SIG-M5 treated with dmso at 0.1 percent for 504 hours (cell line): ENCODE data around the gene BDKRB2.

ENCODE experiments used
- DNase-seq: peaks from one replicate; lab custom pipeline; 2025; ENCODE audit not compliant: unreplicated experiment; lab: John Stamatoyannopoulos, UW

Gene BDKRB2

DNA sequence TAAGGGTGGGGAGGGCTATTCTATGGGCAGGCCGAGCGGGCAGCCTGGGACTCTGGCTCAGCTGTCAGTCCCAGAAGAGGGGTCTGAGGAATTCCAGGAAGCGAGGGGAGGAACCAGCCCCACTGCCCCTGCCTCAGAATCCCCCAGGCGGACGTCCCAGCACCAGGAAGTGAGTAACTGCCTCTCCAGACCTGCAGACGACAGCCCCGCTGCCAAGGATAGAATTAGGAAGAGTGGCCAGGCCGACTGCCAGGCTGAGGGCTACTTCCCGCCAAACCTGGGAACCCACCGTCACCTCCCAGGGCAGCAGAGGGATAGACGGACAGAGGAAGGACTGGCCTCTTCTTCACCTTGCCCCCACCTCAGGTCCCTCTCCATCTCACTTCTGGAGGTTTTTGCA is 6.7 kb upstream of the BDKRB2 start:
- DNase-seq: no peak

DNA sequence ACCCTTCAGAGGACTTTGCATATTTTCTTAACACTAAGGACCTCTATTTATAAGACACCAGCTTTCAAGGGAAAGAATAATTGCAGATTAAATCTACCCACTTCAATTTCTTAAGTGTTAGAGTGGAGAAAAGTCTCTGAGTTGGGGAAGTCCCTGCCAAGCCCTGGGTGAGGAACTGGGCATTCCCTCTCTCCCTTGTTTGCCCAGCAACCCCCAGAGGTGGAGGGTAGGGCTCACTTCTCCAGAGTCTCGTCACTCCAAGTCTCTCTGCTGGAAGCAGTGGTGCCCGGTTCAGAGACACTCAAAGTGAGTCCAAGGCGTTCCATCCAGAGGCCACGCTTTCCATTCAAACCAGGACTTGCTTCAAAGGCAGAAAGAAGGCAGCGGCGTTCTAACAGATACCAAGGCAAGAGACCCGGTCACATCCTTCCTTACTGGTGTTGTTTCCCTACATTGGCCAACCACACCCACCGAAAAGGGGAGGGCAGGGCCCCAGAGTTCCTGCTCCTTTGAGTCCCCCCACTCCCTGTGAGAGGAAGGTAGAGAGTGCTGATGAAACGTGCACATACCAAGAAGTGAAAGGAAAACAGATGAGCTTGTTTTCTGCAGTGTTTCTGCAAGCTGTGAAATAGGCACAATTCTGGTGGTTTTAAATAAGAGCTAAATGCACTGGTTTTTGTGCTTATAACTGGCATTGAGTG is 6.1 kb upstream of the BDKRB2 start:
- peak; percentile 14 for DNase-seq

DNA sequence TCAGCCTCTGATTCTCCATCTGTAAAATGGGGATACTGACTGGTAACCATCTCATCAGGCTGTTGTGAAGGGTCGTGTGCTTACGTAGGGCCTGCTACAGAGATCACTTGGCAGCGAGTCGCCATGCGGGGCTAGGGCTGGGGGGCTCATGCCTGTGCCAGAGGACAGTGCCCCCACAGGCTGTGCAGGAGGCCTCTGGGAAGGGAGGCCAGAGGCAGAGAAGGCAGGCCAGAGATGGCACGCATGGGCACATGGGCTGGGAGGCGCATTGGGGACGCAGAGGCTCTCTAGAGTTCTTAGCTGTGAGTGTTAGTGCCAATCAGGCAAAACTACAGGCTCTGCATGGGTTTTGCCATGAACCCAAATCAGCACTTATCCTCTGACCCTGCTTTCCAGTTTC is 3.5 kb upstream of the BDKRB2 start:
- DNase-seq: no peak

DNA sequence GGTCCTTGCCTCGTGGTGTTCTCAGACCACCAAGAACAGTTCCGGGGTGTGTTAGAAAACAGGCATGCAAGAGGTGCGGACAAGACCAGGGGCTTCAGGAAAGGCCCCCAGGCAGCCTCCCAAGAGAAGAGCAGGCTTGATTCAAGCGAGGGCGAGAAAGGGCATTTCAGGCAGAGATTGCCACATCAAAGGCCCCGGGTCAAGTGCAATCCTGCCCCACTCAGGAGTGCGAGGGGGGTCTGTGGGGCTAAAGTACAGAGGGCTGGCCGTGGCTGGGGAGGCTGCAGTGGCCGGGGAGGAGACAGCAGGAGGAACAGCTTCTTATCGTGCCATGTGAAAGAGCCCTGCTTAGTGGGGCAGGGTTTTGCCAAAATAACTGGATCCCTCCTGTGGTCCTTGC is 2.7 kb upstream of the BDKRB2 start:
- no peak for DNase-seq

DNA sequence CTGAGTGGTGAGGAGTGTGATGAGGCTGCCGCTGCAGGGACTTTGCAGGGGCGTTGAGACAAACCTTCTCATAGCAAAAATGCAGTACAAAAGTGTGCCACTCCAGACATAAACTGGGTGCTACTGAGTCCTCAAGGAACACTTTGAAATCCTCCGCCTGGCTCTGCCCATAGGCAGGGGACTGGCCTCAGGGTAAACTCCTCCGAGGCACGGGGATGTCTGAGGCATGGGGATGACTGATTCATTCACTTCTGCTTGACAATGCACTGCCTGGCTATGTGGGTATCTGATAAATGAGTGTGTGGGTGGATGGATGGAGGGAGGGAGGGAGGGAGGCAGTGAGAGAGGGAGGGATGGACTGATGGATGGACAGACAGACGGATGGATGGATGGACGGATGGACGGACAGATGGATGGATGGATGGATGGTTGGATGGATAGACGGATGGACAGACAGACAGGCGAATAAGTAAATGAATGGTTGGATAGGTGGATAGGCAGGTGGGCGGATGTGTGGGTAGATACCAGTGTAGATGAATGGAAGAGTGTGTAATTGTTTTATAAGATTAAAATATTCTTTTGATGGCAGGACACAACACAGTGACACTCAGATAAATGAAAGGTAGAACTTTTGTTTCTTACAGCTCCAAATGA is 2.1 kb upstream of the BDKRB2 start:
- no peak for DNase-seq

DNA sequence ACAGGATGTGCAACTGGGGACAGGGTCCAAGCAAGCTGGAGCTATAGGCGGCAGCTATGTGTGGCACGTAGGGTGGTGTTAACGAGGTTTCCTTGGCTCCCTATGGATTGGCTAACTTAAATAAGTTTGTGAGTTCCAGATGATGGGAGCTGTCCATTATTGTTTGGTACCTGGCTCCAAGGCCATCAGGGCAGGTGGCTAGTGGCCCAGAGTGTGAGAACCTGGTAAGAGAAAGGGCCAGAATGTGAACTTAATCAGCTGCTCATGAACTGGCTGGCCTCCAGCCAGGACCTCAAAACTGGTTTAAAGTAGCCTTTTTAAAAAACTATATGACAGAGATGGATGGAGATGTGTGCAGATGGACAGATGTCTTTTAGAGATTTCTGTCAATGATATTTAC is 1.5 kb upstream of the BDKRB2 start:
- no peak for DNase-seq

DNA sequence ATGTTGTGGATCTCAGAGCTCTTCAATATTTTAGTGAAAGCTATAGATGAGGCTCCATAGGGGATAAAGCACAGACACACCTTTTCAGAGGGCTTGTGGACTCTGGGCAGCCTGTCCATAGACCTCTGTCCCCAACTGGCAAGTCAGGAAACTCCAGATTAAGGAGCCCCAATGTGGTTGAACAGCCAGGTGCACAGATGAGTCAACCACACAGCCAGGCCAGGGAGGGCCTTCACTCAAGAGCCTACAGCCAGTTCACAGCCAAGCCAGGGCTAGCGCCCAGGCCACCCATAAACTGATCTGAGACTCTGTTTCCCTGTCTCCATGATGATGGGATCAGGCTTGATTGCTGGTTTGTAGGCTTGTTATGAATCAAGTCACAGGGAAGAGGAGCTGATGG is 1.0 kb upstream of the BDKRB2 start:
- no peak for DNase-seq

DNA sequence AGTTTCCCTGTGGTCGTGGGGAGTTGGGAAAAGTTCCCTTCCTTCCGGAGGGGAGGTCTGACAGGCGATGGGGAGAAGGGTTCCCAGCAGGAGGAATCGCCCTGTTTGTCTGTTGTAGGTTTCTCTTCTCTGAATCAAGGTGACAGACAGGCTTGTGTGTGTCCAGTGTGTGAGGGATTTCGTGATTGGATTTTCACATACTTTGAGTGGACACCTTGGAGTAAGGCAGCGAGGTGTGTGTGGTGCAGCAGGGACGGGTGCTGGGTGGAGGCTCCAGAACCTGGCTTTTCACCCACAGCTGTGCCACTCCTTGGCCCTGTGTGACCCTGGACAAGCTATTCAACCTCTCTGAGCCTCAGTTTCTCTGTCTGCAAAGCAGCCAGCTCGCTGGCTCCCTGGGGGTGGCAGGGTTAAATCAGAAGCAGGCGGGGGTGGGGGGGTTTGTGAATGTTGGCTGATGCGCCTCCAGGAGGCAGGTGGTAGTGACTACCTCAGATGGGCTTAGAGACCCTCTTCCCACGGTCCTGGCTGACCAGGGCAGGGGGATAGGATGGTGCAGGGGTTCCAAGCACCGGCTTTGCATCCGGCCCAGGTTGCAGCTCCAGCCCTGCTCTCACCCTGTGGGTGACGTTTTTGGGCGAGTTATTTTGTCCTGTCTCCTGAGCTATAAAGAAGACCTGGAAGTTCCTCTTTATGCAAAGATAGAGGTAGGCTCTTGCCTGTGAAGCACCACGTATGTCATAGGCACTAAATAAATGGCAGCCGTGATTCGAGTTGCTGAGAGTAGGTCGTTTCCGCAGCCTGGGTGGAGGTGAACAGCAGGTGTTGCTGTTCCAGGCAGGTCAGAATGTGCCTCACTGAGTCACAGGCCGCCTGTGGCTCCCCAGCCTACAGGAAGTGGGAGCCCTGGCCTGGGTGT is 679 bp downstream of the BDKRB2 start:
- DNase-seq: no peak

DNA sequence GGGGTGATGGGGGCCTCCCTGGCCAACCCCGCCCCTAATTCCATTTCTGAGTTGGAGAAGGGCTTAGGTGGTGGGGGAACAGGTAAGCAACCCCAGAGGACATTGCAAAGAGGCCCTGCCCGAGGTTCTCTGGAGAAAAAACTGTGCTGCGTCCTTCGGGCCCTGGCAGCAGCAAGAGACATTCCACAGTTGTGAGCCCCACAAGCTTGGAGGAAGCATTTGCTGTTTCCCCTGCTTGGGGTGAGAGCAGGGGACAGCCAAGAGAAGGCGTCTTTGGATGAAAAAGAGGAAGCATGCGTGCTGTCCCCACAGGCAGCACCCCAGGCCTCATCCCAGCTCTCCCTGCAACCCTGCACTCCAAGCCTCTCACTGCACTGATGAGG is 1.3 kb downstream of the BDKRB2 start:
- no peak for DNase-seq

DNA sequence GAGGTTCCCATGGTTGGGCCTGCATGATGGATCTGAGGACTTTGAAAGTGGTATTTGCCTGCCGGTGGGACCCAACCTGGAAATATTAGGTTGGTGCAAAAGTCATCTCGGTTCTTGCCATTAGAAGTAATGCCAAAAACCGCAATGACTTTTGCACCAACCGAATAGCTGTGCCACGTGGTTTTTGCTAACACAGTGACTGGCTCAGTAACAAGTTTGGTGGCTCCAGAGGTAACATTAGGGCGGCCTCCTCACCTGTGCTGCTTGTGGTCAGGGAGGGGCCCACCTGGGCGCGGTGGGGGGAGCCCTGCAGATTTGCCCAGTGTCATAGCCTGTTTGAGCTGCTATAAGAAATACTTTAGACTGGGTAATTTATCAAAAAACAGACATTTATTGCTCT is 1.8 kb downstream of the BDKRB2 start:
- DNase-seq: no peak

DNA sequence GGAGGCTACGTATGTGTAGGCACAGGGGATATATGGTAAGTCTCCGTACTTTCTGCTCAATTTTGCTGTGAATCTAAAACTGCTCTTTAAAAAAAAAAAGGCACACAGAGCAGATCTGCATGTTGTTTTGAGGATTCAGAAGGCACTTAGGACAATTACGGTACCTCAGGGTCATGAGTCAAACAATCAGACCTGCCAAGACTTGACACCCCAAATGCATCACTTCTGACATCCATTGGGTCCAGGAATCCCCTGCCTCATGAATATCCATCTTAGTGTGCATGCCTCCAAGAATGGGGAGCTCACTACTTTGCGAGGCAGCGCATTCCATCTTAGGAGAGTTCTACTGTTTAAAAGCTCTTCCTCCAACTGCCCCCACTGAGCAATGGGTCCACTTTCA is 3.0 kb downstream of the BDKRB2 start:
- DNase-seq: no peak

DNA sequence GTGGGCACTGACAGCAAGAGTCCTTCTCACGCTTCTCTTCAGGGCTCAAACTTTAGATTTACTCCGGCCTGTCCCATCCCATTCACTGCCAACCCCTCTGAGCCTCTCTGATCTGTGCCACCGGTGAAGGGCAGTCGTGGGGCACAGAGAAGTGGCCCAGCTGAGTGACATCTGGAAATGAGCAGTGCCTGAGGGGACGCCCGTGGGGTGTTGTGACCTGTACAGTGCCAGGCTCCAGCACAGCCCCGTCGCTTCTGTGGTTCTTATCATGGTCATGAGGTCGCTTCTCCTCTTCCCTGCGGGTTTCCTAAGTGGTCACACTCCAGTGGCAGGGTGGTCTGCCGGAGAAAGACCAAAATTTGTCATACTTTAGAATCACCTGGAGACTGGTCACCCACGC is 4.1 kb downstream of the BDKRB2 start:
- DNase-seq: no peak

DNA sequence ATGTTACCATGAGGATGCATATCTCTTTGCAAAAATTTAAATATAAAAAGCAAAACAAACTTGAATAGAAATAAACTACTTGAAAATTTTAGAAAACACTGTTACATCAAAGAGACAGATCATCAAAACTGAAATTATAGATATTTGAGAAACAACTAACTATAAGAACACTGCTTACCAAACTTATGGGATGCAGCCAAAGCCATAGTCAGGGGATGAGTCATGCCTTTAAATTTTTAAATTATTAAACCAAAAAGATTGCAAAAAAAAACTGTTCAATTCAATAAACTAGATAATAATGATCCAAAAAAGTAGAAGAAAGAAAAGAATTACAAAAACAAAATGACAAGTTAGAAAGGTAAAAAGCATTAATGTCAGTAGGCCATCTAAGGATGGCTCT is 7.5 kb downstream of the BDKRB2 start:
- no peak for DNase-seq

DNA sequence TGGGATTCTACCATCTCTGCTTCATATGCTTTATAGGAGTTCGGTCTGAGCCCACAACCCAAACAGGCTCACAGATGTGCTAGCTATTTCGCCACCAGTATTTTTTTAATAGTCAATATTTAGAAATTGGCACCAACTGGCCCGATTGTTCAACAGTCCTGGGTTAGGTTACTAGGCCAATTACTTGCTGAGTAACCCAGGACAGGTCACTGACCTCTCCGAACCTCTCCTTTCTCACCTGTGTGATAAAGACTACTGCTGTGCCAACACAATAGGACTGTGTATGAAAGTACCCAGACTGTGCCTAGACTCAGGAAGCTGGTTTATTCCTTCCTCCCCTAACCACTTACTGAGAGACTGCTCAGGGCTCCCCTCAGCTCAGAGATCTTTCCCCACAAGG is 8.3 kb downstream of the BDKRB2 start:
- DNase-seq: no peak

DNA sequence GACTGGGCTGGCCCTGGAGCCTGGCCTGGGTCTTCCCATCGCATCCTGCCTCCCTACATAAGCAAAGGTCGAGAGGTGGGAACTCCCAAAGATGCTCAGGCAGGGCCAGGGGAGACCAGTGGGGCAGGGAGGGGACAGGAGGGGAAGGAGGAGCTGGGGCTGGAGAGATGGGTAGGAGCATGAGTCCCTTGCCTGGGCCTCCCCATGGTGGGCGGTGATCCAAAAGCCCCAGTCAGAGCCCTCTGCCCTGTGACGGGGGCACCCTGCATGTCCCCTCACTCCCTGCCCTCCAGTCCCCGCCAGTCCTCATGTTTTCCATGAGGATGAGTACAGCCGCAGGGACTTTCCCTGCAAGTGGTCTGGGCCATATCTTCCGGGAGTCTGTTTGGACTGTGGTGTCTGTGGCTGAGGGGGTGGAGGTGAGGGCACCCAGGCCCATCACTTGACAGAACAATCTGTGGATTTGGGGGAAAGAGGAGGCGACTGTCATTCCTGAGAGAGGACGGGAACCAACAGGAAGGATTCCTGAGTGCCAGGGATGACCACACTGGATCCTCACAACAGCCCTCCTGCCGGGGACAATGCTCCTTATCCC is 9.3 kb downstream of the BDKRB2 start:
- no peak for DNase-seq

DNA sequence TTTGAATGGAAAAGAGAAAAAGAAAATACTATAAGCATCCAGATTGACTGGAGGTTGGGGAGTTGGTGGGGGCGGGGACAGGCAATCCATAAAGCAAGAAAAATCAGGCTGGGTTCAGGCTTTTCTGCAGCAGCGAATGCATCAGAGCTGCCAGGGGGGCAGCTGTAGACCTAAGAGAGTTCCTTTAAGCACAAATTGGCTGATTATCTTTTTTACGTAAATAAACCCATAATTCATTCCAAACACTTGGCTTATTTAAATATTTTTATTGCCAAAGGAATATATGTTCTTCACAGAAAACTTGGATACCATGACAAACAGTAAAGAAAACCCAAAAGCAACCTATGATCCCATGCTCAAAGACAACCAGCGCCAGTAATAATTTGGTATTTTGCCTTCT is 10.2 kb downstream of the BDKRB2 start:
- no peak for DNase-seq

DNA sequence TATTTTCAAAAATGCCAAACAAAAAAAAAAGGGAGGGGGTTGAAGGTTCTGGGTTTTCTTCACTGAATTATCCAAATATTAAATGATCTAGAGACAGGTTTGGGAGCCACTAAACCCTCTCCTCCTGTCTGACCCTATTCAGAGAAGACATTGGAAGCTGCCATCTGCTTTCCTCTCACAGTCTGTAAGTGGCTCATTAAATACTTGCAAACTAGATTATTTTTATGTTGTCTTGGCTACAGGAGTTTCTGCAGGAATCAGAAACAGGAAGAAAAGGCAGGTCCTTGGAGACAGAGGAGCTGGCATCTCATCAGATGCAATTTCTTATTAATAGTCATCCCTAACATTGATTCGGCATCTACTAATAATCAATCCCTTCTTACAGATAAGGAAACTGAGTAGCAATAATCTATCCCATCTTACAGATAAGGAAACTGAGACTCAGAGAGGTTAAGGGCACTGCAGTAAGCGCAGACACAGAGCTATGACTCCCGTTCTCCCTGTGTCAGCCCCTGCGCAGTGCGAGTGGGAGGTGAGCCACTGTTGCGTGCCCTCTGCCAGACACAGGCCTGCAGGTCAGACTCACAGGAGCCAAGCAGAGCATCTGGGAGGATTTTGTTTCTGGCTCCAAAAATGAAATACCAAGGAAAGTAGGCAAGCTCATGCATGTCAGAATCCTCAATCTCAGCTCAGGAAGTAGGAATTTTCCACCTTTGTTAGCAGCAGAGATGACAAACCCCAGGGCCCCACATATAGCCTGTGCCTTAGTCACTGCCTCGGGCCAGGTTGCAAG is 11.0 kb downstream of the BDKRB2 start:
- no peak for DNase-seq

DNA sequence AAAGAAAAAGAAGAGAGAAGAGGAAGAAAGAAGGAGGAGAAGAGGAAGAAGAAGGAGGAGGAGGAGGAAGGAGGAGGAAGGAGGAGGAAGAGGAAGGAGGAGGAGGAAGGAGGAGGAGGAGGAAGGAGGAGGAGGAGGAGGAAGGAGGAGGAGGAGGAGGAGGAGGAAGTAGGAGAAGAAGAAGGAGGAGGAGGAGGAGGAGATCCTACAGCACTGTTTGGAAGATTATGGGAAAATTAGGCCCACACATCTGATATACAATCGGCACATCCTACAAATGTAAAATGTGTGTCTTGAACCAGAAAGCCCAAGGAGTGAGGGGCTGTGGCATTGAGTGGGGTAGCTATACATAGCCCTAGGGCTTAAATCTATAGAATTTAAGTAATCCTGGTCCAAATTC is 12.0 kb downstream of the BDKRB2 start:
- no peak for DNase-seq

DNA sequence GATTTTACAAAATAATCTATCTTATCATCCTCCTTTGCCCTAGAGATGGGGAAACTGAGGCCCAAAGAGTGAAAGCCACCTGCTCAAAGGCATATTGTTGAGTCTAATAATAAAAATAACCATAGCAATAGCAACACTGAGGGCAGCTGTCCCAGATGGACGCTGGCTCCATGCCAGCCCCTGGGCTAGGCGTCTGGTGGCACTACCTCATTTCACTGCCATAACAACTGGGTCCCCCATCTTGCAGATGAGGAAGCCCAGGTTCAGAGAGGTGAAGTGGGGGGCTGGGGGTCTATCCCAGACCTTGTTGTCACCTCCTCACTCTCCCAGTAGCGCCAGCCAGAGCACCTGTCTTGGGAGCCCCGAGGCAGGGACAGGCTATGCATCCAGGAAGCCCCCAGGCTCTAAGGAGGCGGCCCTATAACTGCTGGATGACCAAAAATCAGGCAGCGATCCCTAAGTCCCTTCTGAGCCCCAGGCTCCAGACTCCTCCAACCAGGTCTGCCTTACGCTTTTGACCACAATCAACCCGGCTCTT is 12.8 kb downstream of the BDKRB2 start:
- DNase-seq: no peak

DNA sequence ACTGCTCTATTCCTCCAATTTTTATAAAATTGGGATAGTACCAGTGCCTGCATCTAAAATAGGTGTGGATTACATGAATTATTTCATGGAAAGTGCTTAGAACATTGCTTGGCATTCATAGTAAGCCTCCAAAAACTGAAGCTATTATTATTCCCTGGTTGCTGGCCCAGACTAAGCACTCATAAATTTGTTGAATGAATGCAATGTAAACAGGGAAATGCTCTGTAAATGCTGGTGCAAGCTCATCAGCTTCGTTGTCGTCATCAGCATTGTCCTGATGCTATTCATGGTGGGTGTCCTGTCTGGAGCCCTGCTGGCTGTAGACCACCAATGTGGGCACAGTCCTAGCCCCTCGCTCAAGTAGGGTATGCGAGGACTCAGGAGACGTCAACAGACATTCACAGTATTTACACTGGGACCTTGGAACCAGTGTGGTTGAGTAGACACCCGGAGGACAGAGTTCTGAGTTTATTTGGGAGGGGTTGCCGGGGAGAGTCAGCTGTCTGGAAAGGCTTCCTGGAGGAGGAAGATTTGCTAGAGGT is 16.5 kb downstream of the BDKRB2 start:
- no peak for DNase-seq
